Tibial artery (tissue), 4 donors: Measurements from ENCODE around the gene METTL22.

Source experiments
- DNase-seq, 2 donors: peaks; one replicate each; pipeline ENCODE4 v3.0.0-alpha.2; 2019
- H3K27ac ChIP-seq, 2 donors: fragments of 200-600 bp; sonication (generic) in 1 of 2; 1 replicate in 1 of 2; 2 replicates in 1 of 2; pipeline ENCODE4 v1.5.1; 2018 to 2019; ENCODE audit warnings: mild to moderate bottlenecking in 1 of 2
- H3K27me3 ChIP-seq, 2 donors: fragments of 200-600 bp; sonication (generic) in 1 of 2; one replicate each; pipeline versions ENCODE4 v1.5.1 to v1.6.0; 2016 to 2019
- H3K36me3 ChIP-seq, 3 donors: fragments of 200-600 bp; sonication (generic) in 2 of 3; one replicate each; pipeline ENCODE4 v1.5.1; 2016 to 2019; ENCODE audit warnings: mild to moderate bottlenecking in 2 of 3
- H3K4me1 ChIP-seq, 4 donors: fragments of 200-600 bp; sonication (generic) in 2 of 4; 1 replicate in 3 of 4; 2 replicates in 1 of 4; pipeline ENCODE4 v1.5.1; 2016 to 2019
- H3K4me3 ChIP-seq, 2 donors: fragments of 200-600 bp; sonication (generic) in 1 of 2; 1 replicate in 1 of 2; 2 replicates in 1 of 2; pipeline ENCODE4 v1.5.1; 2018 to 2019; ENCODE audit warnings: mild to moderate bottlenecking in 2 of 2
- H3K9me3 ChIP-seq, 3 donors: fragments of 200-600 bp; sonication (generic) in 1 of 3; one replicate each; pipeline ENCODE4 v1.5.1; 2016 to 2019
- CTCF ChIP-seq, 2 experiments: fragments of 200-600 bp in 1 of 2; fragments of 450-650 bp in 1 of 2; IDR thresholded peaks; one replicate each; pipeline ENCODE4 v1.5.1; 2017 to 2019; ENCODE audit warnings: antibody characterized with exemption in 2 of 2, mild to moderate bottlenecking in 1 of 2, moderate library complexity in 1 of 2
- intact Hi-C: fragments of 100-400 bp; cut with DNase I; formaldehyde crosslinking; loops from one replicate; pipeline ENCODE4 v1.15.0; 2023; ENCODE audit warnings: low total_unique reads

METTL22 gene

GRCh38 chr16:8621222-8621571 lies 301 bp upstream of the METTL22 start:
- H3K27ac ChIP-seq = peak overlapping the region; percentile 82 to 84
- peak overlapping the region; percentile 80 to 89 for H3K4me3 ChIP-seq
- H3K36me3 ChIP-seq = peaks cover 8 to 15% (median 9%) of the 10 kb centered on the region in 3 donors
- no peak for TF ChIP-seq CTCF (IDR thresholded peaks at IDR 0.05)
- no peaks in the 10 kb centered on the region for H3K9me3 ChIP-seq
- H3K4me1 ChIP-seq = peaks cover 0 to 19% (median 11%) of the 10 kb centered on the region in 4 donors
- intact Hi-C loops = loop anchor here (1.0 kb wide), 1 partner anchor 248 kb away; the partner anchor contains the start of gene CARHSP1
- no peak for DNase-seq
- H3K27me3 ChIP-seq = no peaks in the 10 kb centered on the region

- intact Hi-C loops = no loop called here
- Histone ChIP-seq H3K27ac (peak overlapping the region; percentile 82 to 84), H3K4me3 (peak overlapping the region; percentile 80 to 89), H3K4me1 (peaks cover 0 to 19% (median 11%) of the 10 kb centered on the region in 4 donors), H3K36me3 (peaks cover 17 to 26% (median 19%) of the 10 kb centered on the region in 3 donors), H3K27me3 (no peaks in the 10 kb centered on the region), H3K9me3 (no peaks in the 10 kb centered on the region)
- TF ChIP-seq CTCF (IDR thresholded peaks at IDR 0.05) = no peak
- DNase-seq = no peak
Observed at GRCh38 chr16:8622315-8622656, 788 bp downstream of the METTL22 start.

- Histone ChIP-seq H3K27me3 (no peaks in the 10 kb centered on the region), H3K36me3 (peaks cover 30 to 40% (median 32%) of the 10 kb centered on the region in 3 donors), H3K4me1 (peaks cover 0 to 19% (median 11%) of the 10 kb centered on the region in 4 donors), H3K27ac (no peak overlapping the region), H3K4me3 (no peak overlapping the region), H3K9me3 (no peaks in the 10 kb centered on the region)
- intact Hi-C loops = no loop called here
- TF ChIP-seq CTCF (IDR thresholded peaks at IDR 0.05) = no peak
- no peak for DNase-seq
Observed at GRCh38 chr16:8623634-8624033, 2.1 kb downstream of the METTL22 start.

- no peak for DNase-seq
- TF ChIP-seq CTCF (IDR thresholded peaks at IDR 0.05) = no peak
- no peaks in the 10 kb centered on the region for H3K27me3 ChIP-seq
- H3K36me3 ChIP-seq = peaks cover 50 to 59% (median 52%) of the 10 kb centered on the region in 3 donors
- peaks cover 0 to 19% (median 11%) of the 10 kb centered on the region in 4 donors for H3K4me1 ChIP-seq
- H3K9me3 ChIP-seq = no peaks in the 10 kb centered on the region
- no peak overlapping the region for H3K27ac ChIP-seq
- intact Hi-C loops = no loop called here
- no peak overlapping the region for H3K4me3 ChIP-seq
Observed at GRCh38 chr16:8625491-8626087, 4.1 kb downstream of the METTL22 start.

- intact Hi-C loops = no loop called here
- TF ChIP-seq CTCF (IDR thresholded peaks at IDR 0.05) = no peak
- no peaks in the 10 kb centered on the region for H3K9me3 ChIP-seq
Observed at GRCh38 chr16:8626946-8627345, 5.4 kb downstream of the METTL22 start.

More at GRCh38 chr16:8626946-8627345, 5.4 kb downstream of the METTL22 start:
- Histone ChIP-seq H3K27me3 (no peaks in the 10 kb centered on the region), H3K36me3 (peaks cover 54 to 73% (median 61%) of the 10 kb centered on the region in 3 donors), H3K4me3 (no peak overlapping the region), H3K27ac (no peak overlapping the region), H3K4me1 (peaks cover 0 to 19% (median 11%) of the 10 kb centered on the region in 4 donors)
- DNase-seq = no peak
